Measurements from ENCODE around the gene SDK2. TPM values are rescaled to one million over a fixed set of nuclear protein-coding genes. Genes with fewer than 3 reads are reported as not detected.
"Not testable (repeated sequence)": the region's sequence is repeated elsewhere in the genome, so short reads cannot be mapped to it uniquely, and the experiment has no call there.

Gene SDK2
- polyA plus RNA-seq, 2 of the 4 experiments (the other 2 are of a cell fraction), result 0.36 to 0.57 TPM

- Histone ChIP-seq H3K9me3 (no peaks in the 10 kb centered on the region), H3K27ac (peak overlapping the region; percentile 95 to 96), H3K4me2 (peak overlapping the region; percentile 91), H3K4me1 (peaks cover 38% of the 10 kb centered on the region), H3K4me3 (peak overlapping the region; percentile 77)
- ChIA-PET CTCF (interaction anchor here (0.7 to 29.0 kb wide), 23 partner anchors 9 to 586 kb away, joined by 3 to 385 read pairs (median 8); no protein-coding TSS in a partner anchor), POLR2A (interaction anchor here (0.6 to 4.5 kb wide), 15 partner anchors 9 to 720 kb away, joined by 3 to 28 read pairs (median 4); no protein-coding TSS in a partner anchor)
- FAIRE-seq (no peak), ATAC-seq (peak; percentile 35), DNase-seq (ENCODE audit: low read depth in 1 of 2, low spot score in 1 of 2) (no peak)
- TF ChIP-seq PHF8 (IDR thresholded peaks at IDR 0.05; ENCODE audit: borderline replicate concordance, low read depth) (0 out of 2 replicates have a peak, but pooled peaks have one; percentile 43), HOXA7 (CRISPR knock-in tag; IDR thresholded peaks at IDR 0.05) (no peak), TP53 (CRISPR knock-in tag; IDR thresholded peaks at IDR 0.05) (0 out of 2 replicates have a peak, but pooled peaks have one; percentile 31)
- 1% methylated on average over 14 of the region's 38 CpGs for WGBS (ENCODE audit: missing lambda C conversion rate)
Observed at GRCh38 chr17:73311428-73311780, 332.8 kb downstream of the SDK2 start.

- POLR2A ChIA-PET, result interaction anchor here (0.5 to 5.0 kb wide), 12 partner anchors 11 to 717 kb away, joined by 3 to 28 read pairs (median 4); no protein-coding TSS in a partner anchor
- no peak for DNase-seq (ENCODE audit: low read depth in 1 of 2, low spot score in 1 of 2)
- peaks cover 52% of the 10 kb centered on the region for H3K4me1 ChIP-seq
Observed at GRCh38 chr17:73309727-73310596, 334.3 kb downstream of the SDK2 start.

DNA sequence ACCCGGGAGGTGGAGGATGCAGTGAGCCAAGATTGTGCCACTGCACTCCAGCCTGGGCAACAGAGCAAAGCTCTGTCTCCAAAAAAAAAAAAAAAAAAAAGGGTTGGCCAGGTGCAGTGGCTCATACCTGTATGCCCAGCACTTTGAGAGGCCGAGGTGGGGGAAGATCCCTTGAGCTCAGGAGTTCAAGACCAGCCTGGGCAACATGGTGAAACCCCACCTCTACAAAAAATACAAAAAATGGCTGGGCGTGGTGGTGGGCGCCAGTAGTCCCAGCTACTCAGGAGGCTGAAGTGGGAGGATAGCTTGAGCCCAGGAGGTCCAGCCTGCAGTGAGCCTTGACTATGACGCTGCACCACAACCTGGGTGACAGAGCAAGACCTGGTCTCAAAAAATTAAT lies 335.3 kb downstream of the SDK2 start:
- DNase-seq (ENCODE audit: low read depth in 1 of 2, low spot score in 1 of 2); H3K9me3 ChIP-seq; FAIRE-seq; ATAC-seq: not testable (repeated sequence)
- POLR2A ChIA-PET, result interaction anchor here (4.5 to 5.0 kb wide), 2 partner anchors 10 to 33 kb away, joined by 22 to 24 read pairs; no protein-coding TSS in a partner anchor
- peak overlapping the region; percentile 95 to 96 for H3K27ac ChIP-seq
- H3K4me2 ChIP-seq, result peak overlapping the region; percentile 91
- H3K4me1 ChIP-seq, result peaks cover 61% of the 10 kb centered on the region
- peak overlapping the region; percentile 77 for H3K4me3 ChIP-seq
- 42% methylated on average over 5 of the region's 5 CpGs for WGBS (ENCODE audit: missing lambda C conversion rate)
- CTCF ChIA-PET, result interaction anchor here (0.5 to 29.0 kb wide), 9 partner anchors 19 to 119 kb away, joined by 3 to 385 read pairs (median 9); no protein-coding TSS in a partner anchor

More at GRCh38 chr17:73309727-73310596, 334.3 kb downstream of the SDK2 start:
- CTCF ChIA-PET, result interaction anchor here (0.5 to 29.0 kb wide), 25 partner anchors 10 to 585 kb away, joined by 3 to 385 read pairs (median 7); no protein-coding TSS in a partner anchor
- TF ChIP-seq, protein P1, sequence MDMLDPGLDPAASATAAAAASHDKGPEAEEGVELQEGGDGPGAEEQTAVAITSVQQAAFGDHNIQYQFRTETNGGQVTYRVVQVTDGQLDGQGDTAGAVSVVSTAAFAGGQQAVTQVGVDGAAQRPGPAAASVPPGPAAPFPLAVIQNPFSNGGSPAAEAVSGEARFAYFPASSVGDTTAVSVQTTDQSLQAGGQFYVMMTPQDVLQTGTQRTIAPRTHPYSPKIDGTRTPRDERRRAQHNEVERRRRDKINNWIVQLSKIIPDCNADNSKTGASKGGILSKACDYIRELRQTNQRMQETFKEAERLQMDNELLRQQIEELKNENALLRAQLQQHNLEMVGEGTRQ (IDR thresholded peaks at IDR 0.05), result peak; percentile 43; the same call in 1 of the 2 replicates
- TF ChIP-seq RARB (CRISPR knock-in tag; IDR thresholded peaks at IDR 0.05) (no peak), GATA3 (IDR thresholded peaks at IDR 0.05; ENCODE audit: borderline replicate concordance) (0 out of 2 replicates have a peak, but pooled peaks have one; percentile 8)
- TF ChIP-seq, protein P2, sequence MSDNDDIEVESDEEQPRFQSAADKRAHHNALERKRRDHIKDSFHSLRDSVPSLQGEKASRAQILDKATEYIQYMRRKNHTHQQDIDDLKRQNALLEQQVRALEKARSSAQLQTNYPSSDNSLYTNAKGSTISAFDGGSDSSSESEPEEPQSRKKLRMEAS (IDR thresholded peaks at IDR 0.05), result peak; percentile 48; the same call in 1 of the 2 replicates
- Histone ChIP-seq H3K4me3 (peak overlapping the region; percentile 77), H3K9me3 (no peaks in the 10 kb centered on the region), H3K27ac (peak overlapping the region; percentile 95 to 96), H3K4me2 (peak overlapping the region; percentile 91)
- FAIRE-seq, result no peak
- 5% methylated on average over 21 of the region's 21 CpGs for WGBS (ENCODE audit: missing lambda C conversion rate)
- ATAC-seq, result peak; percentile 2; a peak in 1 of 6 replicates

GRCh38 chr17:73308017-73308823 lies 336.0 kb downstream of the SDK2 start:
- H3K9me3 ChIP-seq, result no peaks in the 10 kb centered on the region
- peak; percentile 92 to 95 for DNase-seq (ENCODE audit: low read depth in 1 of 2, low spot score in 1 of 2)
- FAIRE-seq, result no peak
- peaks cover 68% of the 10 kb centered on the region for H3K4me1 ChIP-seq
- H3K4me2 ChIP-seq, result peak overlapping the region; percentile 91
- WGBS (ENCODE audit: missing lambda C conversion rate), result 3% methylated on average over 23 of the region's 23 CpGs
- peak overlapping the region; percentile 95 to 96 for H3K27ac ChIP-seq
- ChIA-PET POLR2A (interaction anchor here (0.6 to 5.0 kb wide), 5 partner anchors 9 to 62 kb away, joined by 3 to 24 read pairs (median 7); no protein-coding TSS in a partner anchor), CTCF (interaction anchor here (0.8 to 29.0 kb wide), 16 partner anchors 9 to 748 kb away, joined by 3 to 385 read pairs (median 4); no protein-coding TSS in a partner anchor)
- ATAC-seq, result peak; percentile 1 to 2; a peak in 4 of 6 replicates
- peak overlapping the region; percentile 77 for H3K4me3 ChIP-seq
- TF ChIP-seq JUN (IDR thresholded peaks at IDR 0.05) (peak; percentile 52 to 81; a peak in 4 of 5 replicates), MYC (IDR thresholded peaks at IDR 0.05; ENCODE audit: borderline replicate concordance, low read length) (no peak), MAFK (IDR thresholded peaks at IDR 0.05; ENCODE audit: partially characterized antibody) (peak; percentile 20), RAD21 (conservative IDR thresholded peaks at IDR 0.05 in 1 of 2, IDR thresholded peaks at IDR 0.05 in 1 of 2) (peak; percentile 8 to 16; a peak in 1 of 5 replicates), HOXB5 (CRISPR knock-in tag; IDR thresholded peaks at IDR 0.05) (no peak), TFCP2L1 (CRISPR knock-in tag; IDR thresholded peaks at IDR 0.05) (no peak), CEBPB (IDR thresholded peaks at IDR 0.05) (peak; percentile 97 to 100), CHD2 (IDR thresholded peaks at IDR 0.05; ENCODE audit: low read length, partially characterized antibody) (no peak), HOXA7 (CRISPR knock-in tag; IDR thresholded peaks at IDR 0.05) (0 out of 2 replicates have a peak, but pooled peaks have one; percentile 59), ZSCAN20 (CRISPR knock-in tag; IDR thresholded peaks at IDR 0.05) (no peak), CBX8 (IDR thresholded peaks at IDR 0.05) (no peak), RFX5 (IDR thresholded peaks at IDR 0.05) (0 out of 2 replicates have a peak, but pooled peaks have one; percentile 46), GATA3 (IDR thresholded peaks at IDR 0.05; ENCODE audit: borderline replicate concordance) (peak; percentile 100)
- TF ChIP-seq, protein P2 (IDR thresholded peaks at IDR 0.05), result peak; percentile 75
- TF ChIP-seq, protein P1 (IDR thresholded peaks at IDR 0.05), result no peak
- TF ChIP-seq, protein P3, sequence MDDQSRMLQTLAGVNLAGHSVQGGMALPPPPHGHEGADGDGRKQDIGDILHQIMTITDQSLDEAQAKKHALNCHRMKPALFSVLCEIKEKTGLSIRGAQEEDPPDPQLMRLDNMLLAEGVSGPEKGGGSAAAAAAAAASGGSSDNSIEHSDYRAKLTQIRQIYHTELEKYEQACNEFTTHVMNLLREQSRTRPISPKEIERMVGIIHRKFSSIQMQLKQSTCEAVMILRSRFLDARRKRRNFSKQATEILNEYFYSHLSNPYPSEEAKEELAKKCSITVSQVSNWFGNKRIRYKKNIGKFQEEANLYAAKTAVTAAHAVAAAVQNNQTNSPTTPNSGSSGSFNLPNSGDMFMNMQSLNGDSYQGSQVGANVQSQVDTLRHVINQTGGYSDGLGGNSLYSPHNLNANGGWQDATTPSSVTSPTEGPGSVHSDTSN (IDR thresholded peaks at IDR 0.05), result 0 out of 2 replicates have a peak, but pooled peaks have one; percentile 31
- TF ChIP-seq, protein P4, sequence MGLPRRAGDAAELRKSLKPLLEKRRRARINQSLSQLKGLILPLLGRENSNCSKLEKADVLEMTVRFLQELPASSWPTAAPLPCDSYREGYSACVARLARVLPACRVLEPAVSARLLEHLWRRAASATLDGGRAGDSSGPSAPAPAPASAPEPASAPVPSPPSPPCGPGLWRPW (IDR thresholded peaks at IDR 0.05), result 0 out of 2 replicates have a peak, but pooled peaks have one; percentile 26

All from A549 (cell line).